Neural progenitor cell (in vitro differentiated cells): ENCODE data around the gene HSPB8.

Experiments
- CTCF ChIP-seq: fragments of 200-600 bp; sonication (generic); IDR thresholded peaks from 2 replicates; pipeline ENCODE4 v1.5.1; 2017; ENCODE audit warnings: antibody characterized with exemption, mild to moderate bottlenecking
- EZH2 ChIP-seq: fragments of 200-600 bp; sonication (generic); IDR thresholded peaks from 2 replicates; pipeline ENCODE4 v1.6.1; 2017; ENCODE audit warnings: antibody characterized with exemption, mild to moderate bottlenecking, moderate library complexity
- EZH2phosphoT487 ChIP-seq: fragments of 200-600 bp; sonication (generic); IDR thresholded peaks from 2 replicates; pipeline ENCODE4 v1.6.1; 2017; ENCODE audit warnings: antibody characterized with exemption

- TF ChIP-seq CTCF (no peak), EZH2phosphoT487 (no peak), EZH2 (no peak)
These were observed 3.6 kb upstream of the HSPB8 start for GRCh38 chr12:119175081-119175480.
